H1 (cell line): ENCODE data around the gene MDM4. TPM values are rescaled to one million over a fixed set of nuclear protein-coding genes. Genes with fewer than 3 reads are reported as not detected.
A peak's percentile ranks its signal among the peaks of the same experiment; 100 is the strongest.

Experiments used
- ATF3 ChIP-seq: IDR thresholded peaks from 2 replicates; pipeline ENCODE4 v1.6.1; 2011; ENCODE audit warnings: low read depth, mild to moderate bottlenecking, low read length; ENCODE audit not compliant: insufficient read depth
- BRCA1 ChIP-seq: IDR thresholded peaks from 2 replicates; pipeline ENCODE4 v1.6.1; 2012; ENCODE audit warnings: low read depth, low read length, improper control_type of control experiment
- CBX5 ChIP-seq: fragments of 300-800, 300-1000 bp; sonication (generic); IDR thresholded peaks from 2 replicates; pipeline ENCODE4 v1.7.1; 2016; ENCODE audit warnings: antibody characterized with exemption, low read length, low read depth
- CHD2 ChIP-seq: IDR thresholded peaks from 2 replicates; pipeline ENCODE4 v1.6.1; 2012; ENCODE audit warnings: low read length, improper control_type of control experiment
- CTBP2 ChIP-seq: IDR thresholded peaks from 2 replicates; pipeline ENCODE4 v1.7.0; 2011; ENCODE audit warnings: borderline replicate concordance, mild to moderate bottlenecking, moderate library complexity, mixed read lengths, low read length; ENCODE audit not compliant: insufficient read depth, insufficient read length
- CTCF ChIP-seq, 3 experiments: IDR thresholded peaks; 1 replicate in 2 of 3; 2 replicates in 1 of 3; pipeline versions ENCODE4 v1.5.1 to v1.6.1; 2011; ENCODE audit warnings: low read length in 3 of 3, mild to moderate bottlenecking in 3 of 3, inconsistent platforms in 2 of 3, low read depth in 1 of 3, moderate library complexity in 1 of 3; ENCODE audit not compliant: insufficient read depth in 1 of 3; ENCODE audit errors: control extremely low read depth in 1 of 3
- EZH2 ChIP-seq: fragments of 200-600 bp; sonication (generic); IDR thresholded peaks from 2 replicates; pipeline ENCODE4 v1.7.1; 2012; ENCODE audit warnings: low read depth, mild to moderate bottlenecking, moderate library complexity, low read length, inconsistent platforms; ENCODE audit not compliant: severe bottlenecking
- FOSL1 ChIP-seq: IDR thresholded peaks from 2 replicates; pipeline ENCODE4 v1.6.1; 2011; ENCODE audit warnings: mild to moderate bottlenecking, low read depth, low read length, moderate library complexity; ENCODE audit not compliant: insufficient read depth
- GABPA ChIP-seq: IDR thresholded peaks from 2 replicates; pipeline ENCODE4 v1.6.1; 2011; ENCODE audit warnings: mild to moderate bottlenecking, low read length, moderate library complexity, borderline replicate concordance; ENCODE audit not compliant: insufficient read depth
- JUND ChIP-seq: IDR thresholded peaks from 2 replicates; pipeline ENCODE4 v1.6.1; 2011; ENCODE audit warnings: mild to moderate bottlenecking, improper control_type of control experiment, low read length
- KDM5A ChIP-seq: fragments of 200-600 bp; IDR thresholded peaks from 2 replicates; pipeline ENCODE4 v1.7.1; 2012; ENCODE audit warnings: mild to moderate bottlenecking, low read length, inconsistent platforms, mixed read lengths
- POLR2A ChIP-seq, 2 experiments: IDR thresholded peaks; 1 replicate in 1 of 2; 2 replicates in 1 of 2; pipeline ENCODE4 v1.6.1; 2011; ENCODE audit warnings: low read depth in 2 of 2, low read length in 2 of 2, mild to moderate bottlenecking in 2 of 2; ENCODE audit errors: control extremely low read depth in 1 of 2
- POLR2AphosphoS5 ChIP-seq: IDR thresholded peaks from 2 replicates; pipeline ENCODE4 v1.6.1; 2011; ENCODE audit warnings: low read depth, low read length
- RAD21 ChIP-seq, 2 experiments: IDR thresholded peaks in 1 of 2; conservative IDR thresholded peaks in 1 of 2; 2 replicates each; pipeline ENCODE4 v1.6.1; 2011; ENCODE audit warnings: low read depth in 2 of 2, low read length in 2 of 2, improper control_type of control experiment in 1 of 2, inconsistent platforms in 1 of 2, mild to moderate bottlenecking in 1 of 2, moderate library complexity in 1 of 2
- RNF2 ChIP-seq: fragments of 200-900, 300-1000 bp; sonication (generic); IDR thresholded peaks from 2 replicates; pipeline ENCODE4 v1.7.1; 2016; ENCODE audit warnings: borderline replicate concordance, low read depth, mild to moderate bottlenecking, antibody characterized with exemption, low read length; ENCODE audit not compliant: poor library complexity, severe bottlenecking; ENCODE audit errors: missing control alignments
- YY1 ChIP-seq: IDR thresholded peaks from 2 replicates; pipeline ENCODE4 v1.6.1; 2011; ENCODE audit warnings: low read depth, mild to moderate bottlenecking, low read length
- ZNF274 ChIP-seq: IDR thresholded peaks from 2 replicates; pipeline ENCODE4 v1.7.0; 2012; ENCODE audit warnings: low read length, borderline replicate concordance; ENCODE audit errors: extremely low read depth
- polyA plus RNA-seq, 7 experiments: library from polyadenylated mRNA; depleted of rRNA in 3 of 7; stranded (reverse) in 5 of 7; unstranded in 2 of 7; fragments of >200 nt in 5 of 7; fragments of 200-250 nt in 2 of 7; gene quantifications; 1 replicate in 5 of 7; 2 replicates in 1 of 7; 4 replicates in 1 of 7; pipeline versions ENCODE4 v1.2.1 to v1.2.3, GENCODE V29; 2011 to 2013; ENCODE audit warnings: missing spikeins in 2 of 7, mixed read lengths in 2 of 7
- total RNA-seq: library from RNA; stranded (reverse); fragmentation: NEBNext Ultra II Directional; extraction: Animal tissue kit (Norgen Biotek cat#: 25700); gene quantifications from 2 replicates; pipeline ENCODE4 v1.2.1, GENCODE V29; 2021

The MDM4 gene
- total and polyA plus RNA-seq, 2 of the 8 experiments (the other 6 are each of a cell fraction or from before 2014, with no cell fraction given) = 10.8 to 84.9 TPM

- TF ChIP-seq CTBP2 = no peak
- TF ChIP-seq RNF2 = no peak
- TF ChIP-seq YY1 = peak; percentile 35; the same call in 1 of the 2 replicates
- TF ChIP-seq POLR2A (IDR thresholded peaks at IDR 0.05; ENCODE audit: control extremely low read depth in 1 of 2, low read depth in 2 of 2, low read length in 2 of 2) = peak; percentile 48 to 82
- TF ChIP-seq KDM5A = 0 out of 2 replicates have a peak, but pooled peaks have one; percentile 4
- no peak for TF ChIP-seq FOSL1
- peak; percentile 64; the same call in 1 of the 2 replicates for TF ChIP-seq POLR2AphosphoS5
- no peak for TF ChIP-seq RAD21 (IDR thresholded peaks at IDR 0.05 in 1 of 2, conservative IDR thresholded peaks at IDR 0.05 in 1 of 2; ENCODE audit: low read depth in 2 of 2, low read length in 2 of 2)
- peak; percentile 91 for TF ChIP-seq JUND
- no peak for TF ChIP-seq CHD2
- no peak for TF ChIP-seq ATF3
- no peak for TF ChIP-seq EZH2
- TF ChIP-seq BRCA1 = no peak
- no peak for TF ChIP-seq GABPA
- no peak for TF ChIP-seq CBX5
- TF ChIP-seq CTCF (IDR thresholded peaks at IDR 0.05; ENCODE audit: control extremely low read depth in 1 of 3, insufficient read depth in 1 of 3, low read depth in 1 of 3, low read length in 3 of 3) = no peak
- TF ChIP-seq ZNF274 = no peak
These were observed 8.7 kb upstream of the MDM4 start (continued) for GRCh38 chr1:204507317-204508105.
